ENCODE results near the gene UBAP1.

DNA sequence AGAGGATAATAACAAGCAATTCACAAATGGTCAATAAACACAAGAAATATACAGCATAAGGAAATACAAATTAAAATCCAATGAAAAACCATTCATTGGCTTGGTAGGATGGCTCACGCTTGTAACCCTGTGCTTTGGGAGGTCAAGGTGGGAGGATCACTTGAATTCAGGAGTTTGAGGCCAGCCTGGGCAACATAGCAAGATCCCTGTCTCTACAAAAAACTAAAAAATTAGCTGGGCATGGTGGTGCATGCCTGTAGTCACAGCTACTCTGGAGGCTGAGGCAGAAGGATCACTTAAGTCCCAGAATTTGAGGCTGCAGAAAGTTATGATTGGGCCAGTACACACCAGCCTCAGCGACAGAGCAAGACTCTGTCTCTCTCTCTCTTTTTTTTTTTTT lies 20.9 kb upstream of the UBAP1 start:
- TF ChIP-seq, protein P1, sequence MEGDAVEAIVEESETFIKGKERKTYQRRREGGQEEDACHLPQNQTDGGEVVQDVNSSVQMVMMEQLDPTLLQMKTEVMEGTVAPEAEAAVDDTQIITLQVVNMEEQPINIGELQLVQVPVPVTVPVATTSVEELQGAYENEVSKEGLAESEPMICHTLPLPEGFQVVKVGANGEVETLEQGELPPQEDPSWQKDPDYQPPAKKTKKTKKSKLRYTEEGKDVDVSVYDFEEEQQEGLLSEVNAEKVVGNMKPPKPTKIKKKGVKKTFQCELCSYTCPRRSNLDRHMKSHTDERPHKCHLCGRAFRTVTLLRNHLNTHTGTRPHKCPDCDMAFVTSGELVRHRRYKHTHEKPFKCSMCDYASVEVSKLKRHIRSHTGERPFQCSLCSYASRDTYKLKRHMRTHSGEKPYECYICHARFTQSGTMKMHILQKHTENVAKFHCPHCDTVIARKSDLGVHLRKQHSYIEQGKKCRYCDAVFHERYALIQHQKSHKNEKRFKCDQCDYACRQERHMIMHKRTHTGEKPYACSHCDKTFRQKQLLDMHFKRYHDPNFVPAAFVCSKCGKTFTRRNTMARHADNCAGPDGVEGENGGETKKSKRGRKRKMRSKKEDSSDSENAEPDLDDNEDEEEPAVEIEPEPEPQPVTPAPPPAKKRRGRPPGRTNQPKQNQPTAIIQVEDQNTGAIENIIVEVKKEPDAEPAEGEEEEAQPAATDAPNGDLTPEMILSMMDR (IDR thresholded peaks at IDR 0.05; ENCODE audit: insufficient read depth, low read length): no peak
- TF ChIP-seq SPI1 (IDR thresholded peaks at IDR 0.05; ENCODE audit: borderline replicate concordance, low read depth): no peak
